HG02642 (cell line): ENCODE results near the gene MTERF4.

Source experiments
- ATAC-seq: cut with Tn5 transposase; IDR thresholded peaks from one replicate; pipeline ENCODE4 v1.9.1; 2021; ENCODE audit warnings: mild to moderate bottlenecking; ENCODE audit not compliant: unreplicated experiment, poor library complexity

The MTERF4 gene

GRCh38 chr2:241091734-241092445, 10.2 kb downstream of the MTERF4 start:
- no peak for ATAC-seq

GRCh38 chr2:241091201-241091600, 10.9 kb downstream of the MTERF4 start:
- ATAC-seq: no peak

DNA sequence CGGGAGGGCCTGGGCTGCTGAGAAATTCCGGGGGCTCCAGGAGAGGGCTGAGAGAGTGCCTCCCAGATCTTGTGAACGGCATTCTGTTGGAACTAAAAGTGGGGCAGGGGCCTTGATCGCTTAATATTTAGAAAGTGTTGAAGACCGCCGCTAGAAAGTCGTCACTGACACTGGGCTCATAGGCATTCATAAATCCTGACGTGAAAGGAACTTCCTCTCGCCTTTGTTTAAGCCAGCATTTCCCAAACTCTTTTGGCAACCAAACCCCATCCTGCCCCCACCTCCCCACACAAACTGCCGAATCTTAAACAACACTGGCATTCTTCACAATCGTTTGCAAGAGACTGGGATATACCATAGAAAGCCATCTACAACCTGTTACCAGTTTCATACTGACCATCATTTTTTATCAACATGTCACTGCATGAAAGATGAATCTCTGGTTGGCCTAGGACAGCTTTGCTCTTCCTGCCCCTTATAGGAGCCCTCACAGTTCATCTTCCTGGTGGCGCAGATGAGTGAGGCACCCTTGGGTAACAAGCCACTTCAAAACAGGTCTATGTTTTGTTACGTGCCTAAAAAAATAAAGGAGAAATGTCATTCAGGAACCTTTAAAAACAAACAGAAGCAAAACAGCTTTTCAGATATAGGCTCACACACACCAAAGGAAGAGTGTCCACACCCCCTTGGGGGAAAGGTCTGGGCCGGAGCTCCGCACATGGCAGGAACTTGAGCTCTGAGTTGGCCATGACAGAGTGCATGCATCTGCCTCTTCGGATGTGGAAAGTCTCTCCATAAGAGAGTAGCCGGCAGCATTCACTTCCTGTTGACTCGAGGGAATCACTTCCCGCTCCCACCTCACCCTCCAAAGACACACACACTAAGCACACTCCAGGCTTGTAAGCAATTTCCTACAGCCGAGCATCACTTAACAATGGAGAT, 13.0 kb downstream of the MTERF4 start:
- no peak for ATAC-seq

GRCh38 chr2:241088376-241088775, 13.7 kb downstream of the MTERF4 start:
- ATAC-seq: peak; percentile 36

DNA sequence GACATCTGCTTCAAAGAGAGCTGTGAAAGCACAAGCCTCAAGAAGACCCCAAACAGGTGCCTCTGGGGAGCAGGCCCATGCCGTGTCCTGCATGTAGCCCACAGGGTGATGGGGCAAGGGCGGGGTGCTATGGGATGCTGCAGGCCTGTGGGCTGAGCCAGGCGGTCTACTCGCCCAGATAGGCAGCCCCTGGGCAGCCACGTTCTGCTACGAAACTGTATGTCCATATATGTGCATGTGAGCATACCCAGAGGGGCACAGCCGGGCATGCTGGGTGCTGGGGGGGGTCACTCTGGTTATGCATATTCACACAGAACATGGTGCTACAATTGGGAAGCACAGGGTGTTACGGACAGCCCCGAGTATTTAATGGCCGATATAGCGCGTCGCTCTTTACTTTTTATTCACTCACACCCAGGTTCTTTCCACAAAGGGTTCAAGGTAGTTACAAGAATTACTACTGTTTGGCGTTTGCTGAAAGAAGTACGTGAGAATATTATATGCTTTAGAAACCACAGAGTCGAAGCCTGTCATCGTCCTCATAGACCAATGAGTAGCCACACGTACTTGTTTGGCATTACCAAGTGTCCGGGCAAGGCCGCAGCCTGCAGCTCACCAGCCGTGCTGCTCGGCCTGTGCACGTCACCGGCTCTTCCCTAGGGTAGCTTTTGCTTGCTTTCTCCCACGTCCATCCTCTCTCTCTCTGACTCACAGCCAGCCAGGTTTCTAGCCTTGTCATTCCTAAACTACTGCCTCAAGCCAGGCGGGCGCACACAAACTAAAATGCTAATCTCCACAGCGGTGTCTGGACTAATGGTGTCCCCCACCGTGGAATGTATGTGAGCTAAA, 14.4 kb downstream of the MTERF4 start:
- peak; percentile 58 for ATAC-seq

DNA sequence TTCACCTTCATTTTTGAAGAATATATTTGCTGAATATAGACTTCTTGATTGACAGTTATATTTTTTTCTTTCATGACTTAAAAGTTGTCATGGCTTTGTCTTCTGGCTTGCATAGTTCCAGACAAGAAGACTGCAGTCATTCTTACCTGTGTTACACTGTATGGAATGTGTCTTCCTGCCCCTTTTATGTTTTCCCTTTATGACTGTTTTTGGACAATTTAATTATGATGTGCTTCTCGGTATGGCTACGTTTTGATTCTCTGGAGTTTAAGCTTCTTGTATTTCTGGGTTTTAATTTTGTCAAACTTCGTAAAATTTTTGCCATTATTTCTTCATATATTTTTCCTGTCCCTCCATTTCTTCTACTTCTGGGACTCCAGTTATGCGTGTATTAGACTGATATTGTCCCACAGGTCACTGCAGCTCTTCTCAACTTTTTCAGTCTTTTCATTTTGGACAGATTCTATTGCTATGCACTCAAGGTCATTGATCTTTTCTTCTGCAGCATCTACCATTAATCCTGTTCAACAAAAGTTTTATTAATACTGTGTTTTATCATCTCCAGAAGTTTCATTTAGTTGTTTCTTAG, 17.1 kb downstream of the MTERF4 start:
- no peak for ATAC-seq

DNA sequence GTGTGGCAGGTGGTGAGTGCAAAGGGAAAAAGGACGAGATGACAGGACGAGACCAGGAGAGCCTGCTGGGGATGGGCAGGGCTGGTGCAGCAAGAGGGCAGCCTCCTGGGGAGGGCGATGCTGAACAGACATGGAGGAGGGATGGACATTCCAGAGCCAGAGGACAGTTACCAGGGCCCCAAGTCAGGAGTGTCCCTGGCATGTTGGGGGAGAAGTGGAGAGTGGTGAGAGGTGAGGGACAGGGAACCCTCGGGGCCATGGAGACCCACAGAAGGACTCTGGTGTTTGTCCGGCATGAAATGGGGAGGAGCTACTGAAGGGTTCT, 19.0 kb downstream of the MTERF4 start:
- no peak for ATAC-seq

DNA sequence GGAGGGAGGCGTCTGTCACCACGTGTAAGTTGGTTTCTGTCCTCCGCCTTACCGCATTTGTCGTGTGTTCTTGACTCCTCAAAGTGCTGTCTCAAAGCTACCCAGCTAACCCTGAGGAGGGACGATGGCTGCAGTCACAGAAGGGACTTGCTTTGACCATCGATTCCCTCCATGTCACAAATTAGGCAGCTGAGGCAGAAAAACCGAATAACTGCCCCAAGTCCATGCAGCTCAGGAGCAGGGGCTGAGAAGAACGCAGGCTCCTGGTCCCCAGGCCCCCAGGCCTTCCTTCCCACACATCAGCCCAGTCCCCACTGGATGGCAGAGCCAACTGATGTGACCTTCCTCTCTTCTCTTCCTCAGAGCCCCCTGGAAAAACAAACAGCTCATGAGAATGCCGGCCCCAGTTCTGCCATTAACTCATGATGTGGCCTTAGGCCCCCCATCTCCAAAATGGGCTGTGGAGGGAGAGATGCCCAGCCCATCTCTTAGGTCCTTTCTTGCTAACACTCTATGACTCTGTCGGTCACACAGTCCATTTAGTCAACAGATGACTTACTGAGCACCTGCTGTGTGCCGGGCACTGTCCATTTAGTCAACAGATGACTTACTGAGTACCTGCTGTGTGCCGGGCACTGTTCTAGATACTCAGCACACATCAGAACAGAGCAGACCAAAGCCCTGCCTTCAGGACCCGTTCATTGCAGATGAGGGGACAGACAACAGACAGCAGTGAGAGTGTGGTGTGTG, 19.6 kb downstream of the MTERF4 start:
- ATAC-seq: no peak

DNA sequence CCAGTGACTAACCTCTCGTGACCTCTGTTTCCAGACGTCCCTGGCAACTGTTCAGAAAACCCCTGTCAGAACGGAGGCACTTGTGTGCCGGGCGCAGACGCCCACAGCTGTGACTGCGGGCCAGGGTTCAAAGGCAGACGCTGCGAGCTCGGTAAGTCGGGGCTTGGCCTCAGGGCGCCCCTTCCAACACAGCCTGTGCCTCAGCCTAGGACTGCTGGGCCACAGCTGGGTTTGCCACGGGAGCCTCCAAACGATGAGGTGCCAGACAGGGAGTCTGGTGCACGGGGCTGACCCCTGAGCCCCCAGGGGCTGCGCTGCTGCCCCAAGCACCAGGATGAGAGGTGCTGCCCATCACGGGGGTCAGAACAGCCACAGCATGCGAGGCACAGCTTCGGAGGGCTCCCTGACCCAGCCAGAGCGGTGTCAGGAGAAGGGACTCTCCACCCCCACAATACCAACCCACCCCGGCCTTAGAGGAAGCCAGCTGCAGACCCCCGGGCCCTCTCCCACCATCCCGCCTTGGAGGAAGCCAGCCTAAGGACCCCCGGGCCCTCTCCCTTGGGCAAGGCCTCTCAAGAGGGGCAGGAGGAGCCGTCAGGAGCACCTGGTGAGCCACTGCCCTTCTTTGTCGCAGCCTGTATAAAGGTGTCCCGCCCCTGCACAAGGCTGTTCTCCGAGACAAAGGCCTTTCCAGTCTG, 20.3 kb downstream of the MTERF4 start:
- ATAC-seq: no peak

DNA sequence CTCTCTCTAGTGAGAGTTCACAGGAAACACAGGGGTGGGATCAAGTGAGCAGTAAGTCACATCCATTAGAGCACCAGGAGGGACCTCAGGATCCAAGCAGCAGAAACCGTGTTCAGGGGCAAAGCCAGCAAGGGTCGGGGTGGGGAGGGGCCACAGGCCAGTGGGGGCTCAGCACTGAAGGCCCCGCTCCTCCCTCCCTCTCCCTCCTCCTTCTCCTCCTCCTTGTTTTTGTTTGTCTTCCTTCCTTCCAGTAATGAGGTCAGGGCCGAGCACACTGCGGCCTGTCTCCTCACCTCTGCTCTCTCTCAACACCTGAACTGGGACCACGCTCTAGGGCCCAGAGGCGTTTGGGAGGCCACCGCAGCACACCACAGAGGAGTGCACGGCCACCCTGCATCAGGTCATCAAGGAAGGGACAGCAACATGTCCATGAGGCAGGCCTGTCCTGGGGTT, 20.9 kb downstream of the MTERF4 start:
- no peak for ATAC-seq

DNA sequence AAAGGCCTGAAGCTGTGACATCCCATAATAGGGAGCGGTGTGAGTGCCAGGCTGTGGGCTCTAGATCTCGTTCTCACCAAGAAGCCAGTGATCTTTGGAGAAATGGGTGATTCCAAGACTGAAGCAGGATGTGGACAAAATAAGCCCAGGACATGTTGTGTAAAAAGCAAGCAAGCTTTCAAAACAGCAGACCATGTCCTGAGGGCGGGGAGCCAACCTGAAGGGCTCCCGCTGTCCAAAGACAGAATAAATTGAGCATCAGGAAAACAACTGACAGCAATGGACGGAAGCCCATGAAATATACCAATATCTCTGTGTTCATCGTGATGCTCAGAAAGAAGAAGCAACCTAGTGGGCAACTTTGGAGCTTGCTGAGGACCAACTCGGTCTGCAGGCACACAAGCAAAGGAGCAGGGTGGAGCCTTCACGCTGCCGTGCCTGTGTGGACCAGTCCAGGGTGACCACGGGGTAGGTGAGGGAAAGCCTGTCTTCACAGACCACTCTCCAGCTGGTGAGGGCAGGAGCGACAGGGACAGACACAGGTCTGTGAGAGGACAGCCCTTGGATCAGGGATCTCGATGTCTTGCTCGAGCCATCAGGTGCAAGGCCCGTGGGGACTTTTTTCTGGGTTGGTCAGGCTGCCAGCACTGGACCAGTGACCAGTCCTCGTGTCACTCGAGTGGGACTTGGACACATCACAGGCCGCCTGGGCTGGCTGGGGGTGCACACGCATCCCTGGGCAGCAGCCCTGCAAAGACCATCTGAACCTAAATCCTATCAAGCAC, 21.5 kb downstream of the MTERF4 start:
- ATAC-seq: no peak

- ATAC-seq: no peak
Observed at GRCh38 chr2:241074901-241075540, 27.1 kb downstream of the MTERF4 start.

- no peak for ATAC-seq
Observed at GRCh38 chr2:241074065-241074818, 27.8 kb downstream of the MTERF4 start.

DNA sequence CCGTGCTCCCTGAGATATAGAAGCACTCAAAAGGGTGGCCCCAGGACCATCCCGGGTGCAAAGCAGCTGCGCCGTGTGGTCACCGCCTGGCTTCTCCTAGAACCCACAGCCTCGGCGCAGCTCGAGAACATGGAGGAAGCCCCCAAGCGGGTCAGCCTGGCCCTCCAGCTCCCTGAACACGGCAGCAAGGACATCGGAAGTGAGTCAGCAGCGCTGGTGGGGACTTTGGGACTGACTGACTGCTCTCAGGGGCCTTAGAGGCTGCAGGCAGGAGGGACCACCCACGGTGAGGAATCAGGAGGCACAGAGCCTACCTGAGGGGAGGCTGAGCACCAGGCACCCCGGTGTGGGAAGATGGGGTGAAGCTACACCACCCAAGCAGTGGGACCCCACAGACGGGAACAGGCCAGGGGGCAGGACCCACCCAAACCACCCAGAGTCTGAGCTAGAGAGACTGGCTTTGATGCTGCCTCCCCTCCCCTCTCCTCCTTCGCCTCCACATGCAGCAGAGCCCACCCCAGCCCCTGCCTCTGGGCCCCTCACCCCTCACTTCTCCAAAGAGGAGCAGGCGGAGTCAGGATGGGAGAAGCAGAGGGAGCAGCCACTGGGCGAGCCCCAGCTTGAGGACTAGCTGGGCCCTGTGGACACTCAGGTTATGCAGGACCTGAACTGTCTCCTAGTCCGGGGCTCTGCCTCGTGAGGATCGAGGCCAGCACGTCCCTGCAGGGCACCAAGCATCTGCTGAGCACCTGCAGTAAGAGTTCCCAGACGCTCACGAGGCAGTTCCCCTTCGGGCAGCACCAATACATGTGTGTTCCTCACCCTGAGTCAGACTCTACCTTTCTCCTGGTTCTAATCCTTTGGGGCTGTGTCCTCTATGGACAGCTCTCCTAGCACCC, 28.7 kb downstream of the MTERF4 start:
- no peak for ATAC-seq

DNA sequence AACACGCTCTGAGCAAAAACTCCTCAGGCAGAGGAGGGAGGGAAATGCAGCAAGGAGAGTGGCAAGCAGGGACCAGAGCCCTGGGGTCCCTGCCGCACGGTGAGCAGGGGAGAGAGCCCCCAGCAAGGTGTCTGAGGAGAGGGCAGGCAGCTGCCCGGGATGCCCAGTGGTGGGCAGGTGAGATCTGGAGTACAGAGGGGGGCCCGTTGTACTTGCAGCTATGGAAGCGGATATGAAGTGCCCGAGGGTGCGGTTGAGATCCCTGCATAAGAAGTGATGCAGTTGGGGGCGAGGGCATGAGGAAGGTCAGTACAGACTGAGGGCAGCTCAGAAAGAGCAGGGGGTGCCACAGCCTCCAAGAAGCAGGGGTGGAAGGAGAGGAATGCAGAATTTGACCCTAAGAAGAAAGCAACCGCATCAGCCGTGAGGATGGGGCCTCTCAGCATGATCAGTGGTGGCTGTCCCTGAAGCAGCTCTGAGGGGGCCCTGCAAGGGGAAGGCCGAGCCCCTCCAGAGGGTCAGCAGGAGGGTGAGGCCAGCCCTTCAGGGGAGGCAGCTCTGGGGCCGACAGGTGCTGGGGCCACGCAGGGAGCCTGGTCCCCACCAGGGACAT, 29.4 kb downstream of the MTERF4 start:
- no peak for ATAC-seq

DNA sequence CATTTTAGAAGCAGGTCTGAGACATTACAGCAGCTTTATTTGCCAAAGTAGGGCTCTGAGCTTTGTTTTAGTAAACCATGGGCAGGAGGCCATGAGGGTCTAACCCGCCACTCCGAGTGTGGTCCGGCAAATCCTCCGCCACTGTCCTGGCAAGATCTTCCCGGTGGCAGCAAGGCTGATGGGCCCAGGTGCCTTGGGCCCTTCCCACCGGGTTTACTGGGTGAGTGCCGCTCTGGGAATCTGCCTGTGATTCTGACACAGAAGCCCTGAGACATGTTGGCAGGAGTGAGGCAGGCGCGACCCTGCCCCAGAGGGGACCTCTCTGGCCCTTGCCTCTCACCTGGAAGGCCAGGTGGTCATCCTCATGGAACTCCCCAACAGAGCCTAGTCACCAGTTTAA, 29.9 kb downstream of the MTERF4 start:
- ATAC-seq: no peak
